Type B pancreatic cell (in vitro differentiated cells): ENCODE data around the gene COL1A2. TPM values are rescaled to one million over a fixed set of nuclear protein-coding genes. Genes with fewer than 3 reads are reported as not detected.

Source experiments
- DNase-seq: peaks from one replicate; pipeline ENCODE4 v3.0.0; 2021; ENCODE audit warnings: mixed read lengths; ENCODE audit not compliant: unreplicated experiment; ENCODE audit errors: extremely low spot score
- H3K27ac Mint-ChIP-seq: 2 replicates; pipeline ENCODE4 v1.8.0; 2021; ENCODE audit warnings: mild to moderate bottlenecking, mixed read lengths
- H3K27me3 Mint-ChIP-seq: 2 replicates; pipeline ENCODE4 v1.8.0; 2021; ENCODE audit warnings: mixed read lengths
- H3K36me3 Mint-ChIP-seq: 2 replicates; pipeline ENCODE4 v1.8.0; 2021; ENCODE audit warnings: mixed read lengths
- H3K4me1 Mint-ChIP-seq: one replicate; pipeline ENCODE4 v1.8.0; 2021; ENCODE audit warnings: mixed read lengths; ENCODE audit not compliant: unreplicated experiment
- H3K4me3 Mint-ChIP-seq: 2 replicates; pipeline ENCODE4 v1.8.0; 2021; ENCODE audit warnings: mild to moderate bottlenecking, mixed read lengths
- H3K9me3 Mint-ChIP-seq: 2 replicates; pipeline ENCODE4 v1.8.0; 2021; ENCODE audit warnings: mixed read lengths
- CTCF ChIP-seq: fragments of 200-600 bp; sonication (generic); conservative IDR thresholded peaks from 2 replicates; pipeline ENCODE4 v1.5.0; 2021; ENCODE audit warnings: antibody characterized with exemption, mild to moderate bottlenecking
- total RNA-seq: library from RNA; stranded (reverse); gene quantifications from 2 replicates; pipeline ENCODE4 v1.2.1, GENCODE V29; 2021; ENCODE audit warnings: low replicate concordance

Gene COL1A2
- total RNA-seq, 1 donor from 2014 or later: 692 TPM

DNA sequence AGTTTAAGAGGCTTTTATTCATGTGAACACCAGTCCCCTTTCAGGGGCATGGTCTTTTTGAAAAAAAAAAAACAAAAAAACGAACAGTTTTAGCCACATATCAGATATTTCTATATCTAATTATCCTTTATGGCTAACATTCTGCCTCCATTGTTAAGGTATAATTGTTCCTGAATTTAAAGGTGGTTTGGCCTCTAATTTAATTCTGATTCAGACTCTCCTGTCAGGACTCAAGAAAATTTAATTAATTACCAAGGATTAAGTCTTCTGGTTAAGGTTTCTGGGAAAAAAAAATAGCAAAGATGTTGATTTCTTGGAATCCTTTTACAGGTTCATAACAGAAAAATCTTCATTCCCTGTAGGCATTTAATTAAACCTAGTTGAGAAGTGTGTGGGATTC is 27.4 kb downstream of the COL1A2 start:
- no peak for DNase-seq
- no peak for TF ChIP-seq CTCF
- no peaks in the 10 kb centered on the region for H3K9me3 Mint-ChIP-seq
- H3K4me1 Mint-ChIP-seq: no peaks in the 10 kb centered on the region
- no peaks in the 10 kb centered on the region for H3K27me3 Mint-ChIP-seq
- no peak overlapping the region for H3K4me3 Mint-ChIP-seq
- H3K36me3 Mint-ChIP-seq: peaks cover 20% of the 10 kb centered on the region
- no peak overlapping the region for H3K27ac Mint-ChIP-seq

- no peak overlapping the region for H3K27ac Mint-ChIP-seq
- H3K4me1 Mint-ChIP-seq: no peaks in the 10 kb centered on the region
- peaks cover 20% of the 10 kb centered on the region for H3K36me3 Mint-ChIP-seq
- DNase-seq: no peak
- H3K27me3 Mint-ChIP-seq: no peaks in the 10 kb centered on the region
- no peak overlapping the region for H3K4me3 Mint-ChIP-seq
- no peaks in the 10 kb centered on the region for H3K9me3 Mint-ChIP-seq
- TF ChIP-seq CTCF: no peak
These were observed 28.2 kb downstream of the COL1A2 start for GRCh38 chr7:94422827-94423460.

- H3K27me3 Mint-ChIP-seq: no peaks in the 10 kb centered on the region
- no peak for DNase-seq
- H3K9me3 Mint-ChIP-seq: no peaks in the 10 kb centered on the region
- TF ChIP-seq CTCF: no peak
- H3K4me3 Mint-ChIP-seq: no peak overlapping the region
- H3K27ac Mint-ChIP-seq: no peak overlapping the region
- no peaks in the 10 kb centered on the region for H3K4me1 Mint-ChIP-seq
- H3K36me3 Mint-ChIP-seq: peaks cover 22% of the 10 kb centered on the region
These were observed 29.4 kb downstream of the COL1A2 start for GRCh38 chr7:94423863-94424735.

DNA sequence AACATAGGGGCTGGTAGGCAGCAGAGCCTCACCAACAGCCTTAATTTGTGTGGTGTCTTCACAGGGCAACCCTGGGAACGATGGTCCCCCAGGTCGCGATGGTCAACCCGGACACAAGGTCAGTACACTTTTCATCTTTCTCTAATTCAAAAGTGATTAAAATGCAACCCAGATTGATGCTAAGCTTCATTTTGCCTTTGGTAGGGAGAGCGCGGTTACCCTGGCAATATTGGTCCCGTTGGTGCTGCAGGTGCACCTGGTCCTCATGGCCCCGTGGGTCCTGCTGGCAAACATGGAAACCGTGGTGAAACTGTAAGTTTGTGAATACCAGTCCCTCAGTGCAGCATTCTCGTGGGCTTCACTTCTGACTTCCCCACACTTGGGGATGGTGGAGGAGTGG is 30.9 kb downstream of the COL1A2 start:
- peaks cover 17% of the 10 kb centered on the region for H3K36me3 Mint-ChIP-seq
- no peaks in the 10 kb centered on the region for H3K27me3 Mint-ChIP-seq
- no peaks in the 10 kb centered on the region for H3K4me1 Mint-ChIP-seq
- H3K27ac Mint-ChIP-seq: no peak overlapping the region
- H3K4me3 Mint-ChIP-seq: no peak overlapping the region
- no peak for DNase-seq
- no peaks in the 10 kb centered on the region for H3K9me3 Mint-ChIP-seq
- TF ChIP-seq CTCF: no peak

- H3K4me3 Mint-ChIP-seq: no peak overlapping the region
- peaks cover 17% of the 10 kb centered on the region for H3K36me3 Mint-ChIP-seq
- no peaks in the 10 kb centered on the region for H3K27me3 Mint-ChIP-seq
- H3K4me1 Mint-ChIP-seq: no peaks in the 10 kb centered on the region
- H3K27ac Mint-ChIP-seq: no peak overlapping the region
- DNase-seq: no peak
- no peaks in the 10 kb centered on the region for H3K9me3 Mint-ChIP-seq
- no peak for TF ChIP-seq CTCF
These were observed 32.5 kb downstream of the COL1A2 start for GRCh38 chr7:94426980-94427875.
